H1 (cell line): Measurements from ENCODE around the gene EFCAB6. TPM values are rescaled to one million over a fixed set of nuclear protein-coding genes. Genes with fewer than 3 reads are reported as not detected.

Experiments used
- FOSL1 ChIP-seq: IDR thresholded peaks from 2 replicates; pipeline ENCODE4 v1.6.1; 2011; ENCODE audit warnings: mild to moderate bottlenecking, low read depth, low read length, moderate library complexity; ENCODE audit not compliant: insufficient read depth
- NANOG ChIP-seq: IDR thresholded peaks from 2 replicates; pipeline ENCODE4 v1.6.1; 2011; ENCODE audit warnings: low read length, low read depth, mild to moderate bottlenecking, inconsistent platforms; ENCODE audit not compliant: insufficient read depth, poor library complexity, severe bottlenecking
- polyA plus RNA-seq, 7 experiments: library from polyadenylated mRNA; depleted of rRNA in 3 of 7; stranded (reverse) in 5 of 7; unstranded in 2 of 7; fragments of >200 nt in 5 of 7; fragments of 200-250 nt in 2 of 7; gene quantifications; 1 replicate in 5 of 7; 2 replicates in 1 of 7; 4 replicates in 1 of 7; pipeline versions ENCODE4 v1.2.1 to v1.2.3, GENCODE V29; 2011 to 2013; ENCODE audit warnings: missing spikeins in 2 of 7, mixed read lengths in 2 of 7
- total RNA-seq: library from RNA; stranded (reverse); fragmentation: NEBNext Ultra II Directional; extraction: Animal tissue kit (Norgen Biotek cat#: 25700); gene quantifications from 2 replicates; pipeline ENCODE4 v1.2.1, GENCODE V29; 2021
- TF ChIP-seq, protein P1 (sequence below): IDR thresholded peaks from 2 replicates; pipeline ENCODE4 v1.6.1; 2012; ENCODE audit warnings: low read length, inconsistent platforms

Gene EFCAB6
- total and polyA plus RNA-seq, 2 of the 8 experiments (the other 6 are each of a cell fraction or from before 2014, with no cell fraction given): 0.32 to 1.7 TPM

DNA sequence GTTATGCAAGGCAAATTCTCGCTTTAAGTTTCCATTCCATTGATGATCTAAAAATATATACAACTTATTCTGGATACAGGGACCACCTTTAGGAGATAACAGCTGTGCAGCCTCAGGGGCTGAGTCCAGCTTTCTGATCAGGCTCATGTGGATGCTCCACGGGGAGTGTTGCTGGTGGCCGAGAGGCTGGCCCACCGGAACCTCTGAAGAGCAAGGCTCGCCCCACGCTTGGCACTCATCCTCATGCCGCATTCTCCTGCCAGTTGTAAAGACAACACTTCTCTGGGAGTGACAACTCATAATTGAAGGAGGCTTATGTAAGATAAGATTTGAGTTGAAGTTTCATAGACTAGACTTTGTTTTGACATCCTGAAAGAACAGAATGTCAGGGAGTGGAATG, 276.8 kb downstream of the EFCAB6 start (continued):
- TF ChIP-seq NANOG: no peak
- TF ChIP-seq FOSL1: no peak
- TF ChIP-seq, protein P1, sequence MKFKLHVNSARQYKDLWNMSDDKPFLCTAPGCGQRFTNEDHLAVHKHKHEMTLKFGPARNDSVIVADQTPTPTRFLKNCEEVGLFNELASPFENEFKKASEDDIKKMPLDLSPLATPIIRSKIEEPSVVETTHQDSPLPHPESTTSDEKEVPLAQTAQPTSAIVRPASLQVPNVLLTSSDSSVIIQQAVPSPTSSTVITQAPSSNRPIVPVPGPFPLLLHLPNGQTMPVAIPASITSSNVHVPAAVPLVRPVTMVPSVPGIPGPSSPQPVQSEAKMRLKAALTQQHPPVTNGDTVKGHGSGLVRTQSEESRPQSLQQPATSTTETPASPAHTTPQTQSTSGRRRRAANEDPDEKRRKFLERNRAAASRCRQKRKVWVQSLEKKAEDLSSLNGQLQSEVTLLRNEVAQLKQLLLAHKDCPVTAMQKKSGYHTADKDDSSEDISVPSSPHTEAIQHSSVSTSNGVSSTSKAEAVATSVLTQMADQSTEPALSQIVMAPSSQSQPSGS: no peak
